K562 (cell line): ENCODE data around the gene WNT11. TPM values are rescaled to one million over a fixed set of nuclear protein-coding genes. Genes with fewer than 3 reads are reported as not detected.

Source experiments
- GTF2F1 ChIP-seq: IDR thresholded peaks from 2 replicates; pipeline ENCODE4 v1.6.1; 2011; ENCODE audit warnings: low read depth, low read length, improper control_type of control experiment
- HDGF ChIP-seq: fragments of 450-650 bp; IDR thresholded peaks from 2 replicates; pipeline ENCODE4 v1.6.1; 2016
- HNRNPLL ChIP-seq: fragments of 200-400 bp; formaldehyde crosslinking; IDR thresholded peaks from 2 replicates; pipeline ENCODE4 v1.6.1; 2017; ENCODE audit warnings: low read length, low read depth, mild to moderate bottlenecking; ENCODE audit not compliant: poor library complexity, severe bottlenecking
- ILF3 ChIP-seq: fragments of 450-650 bp; IDR thresholded peaks from 2 replicates; pipeline ENCODE4 v1.6.1; 2018; ENCODE audit warnings: antibody characterized with exemption, mild to moderate bottlenecking, moderate library complexity, borderline replicate concordance
- MECOM ChIP-seq: fragments of 250-450 bp; sonication (Bioruptor Pico); IDR thresholded peaks from 2 replicates; pipeline ENCODE4 v1.8.0; 2022; ENCODE audit warnings: inconsistent platforms
- POLR2B ChIP-seq: fragments of 450-650 bp; IDR thresholded peaks from 2 replicates; pipeline ENCODE4 v1.6.1; 2018; ENCODE audit warnings: low read depth; ENCODE audit not compliant: partially characterized antibody
- PYGO2 ChIP-seq: fragments of 450-650 bp; IDR thresholded peaks from 2 replicates; pipeline ENCODE4 v1.6.1; 2016; ENCODE audit warnings: mild to moderate bottlenecking, missing genetic modification characterization, moderate library complexity, missing compliant biosample characterization
- SAFB ChIP-seq: fragments of 200-400 bp; formaldehyde crosslinking; IDR thresholded peaks from 2 replicates; pipeline ENCODE4 v1.6.1; 2017; ENCODE audit warnings: low read depth, low read length, borderline replicate concordance
- SLC30A9 ChIP-seq: fragments of 250-450 bp; sonication (Bioruptor Pico); IDR thresholded peaks from 2 replicates; pipeline ENCODE4 v1.8.0; 2022; ENCODE audit warnings: mild to moderate bottlenecking, moderate library complexity
- SNRNP70 ChIP-seq: fragments of 200-400 bp; formaldehyde crosslinking; optimal IDR thresholded peaks from 2 replicates; pipeline ENCODE3; 2017; ENCODE audit warnings: low read depth, low read length
- TAF15 ChIP-seq: fragments of 200-400 bp; formaldehyde crosslinking; IDR thresholded peaks from 2 replicates; pipeline ENCODE4 v1.6.1; 2017; ENCODE audit warnings: mild to moderate bottlenecking, low read depth, low read length, moderate library complexity
- YY1 ChIP-seq, 3 experiments: IDR thresholded peaks; 2 replicates each; pipeline ENCODE4 v1.6.1; 2011; ENCODE audit warnings: low read length in 2 of 3, mild to moderate bottlenecking in 2 of 3, moderate library complexity in 2 of 3, borderline replicate concordance in 1 of 3, control low read depth in 1 of 3, low read depth in 1 of 3; ENCODE audit not compliant: insufficient read depth in 3 of 3, insufficient replicate concordance in 2 of 3, control insufficient read depth in 1 of 3, insufficient read length in 1 of 3; ENCODE audit errors: extremely low read depth in 1 of 3
- ZNF551 ChIP-seq: fragments of 250-450 bp; sonication (Bioruptor Pico); IDR thresholded peaks from 2 replicates; pipeline ENCODE4 v1.5.0; 2021; ENCODE audit warnings: mild to moderate bottlenecking, moderate library complexity
- ZNF780A ChIP-seq: fragments of 250-450 bp; sonication (Bioruptor Pico); IDR thresholded peaks from 2 replicates; pipeline ENCODE4 v1.5.0; 2021; ENCODE audit warnings: mild to moderate bottlenecking
- polyA plus RNA-seq, 8 experiments: library from polyadenylated mRNA; depleted of rRNA in 4 of 8; stranded (reverse) in 5 of 8; unstranded in 3 of 8; fragments of >200 nt; fragmentation: Nextera tagmentation in 2 of 8; fragmentation: Illumina TruSeq in 1 of 8; extraction: Ambion mirVana in 2 of 8; extraction: Trizol in 1 of 8; gene quantifications; 2 replicates each; pipeline versions ENCODE4 v1.2.1 to v1.2.3, GENCODE V29; 2011 to 2014; ENCODE audit warnings: inconsistent platforms in 1 of 8, missing spikeins in 1 of 8
- total RNA-seq, 7 experiments: library from RNA; depleted of rRNA in 6 of 7; stranded (reverse); fragments of >200 nt in 6 of 7; fragmentation: Illumina TruSeq in 2 of 7; extraction: Trizol in 2 of 7; gene quantifications; 2 replicates each; pipeline versions ENCODE4 v1.2.1 to v1.2.3, GENCODE V29; 2011 to 2021; ENCODE audit warnings: low replicate concordance in 1 of 7
- TF ChIP-seq, protein P1 (sequence below): fragments of 250-450 bp; sonication (Bioruptor Pico); IDR thresholded peaks from 2 replicates; pipeline ENCODE4 v1.8.0; 2022; ENCODE audit warnings: moderate library complexity, mild to moderate bottlenecking, inconsistent platforms
- TF ChIP-seq, protein P2 (sequence below): fragments of 450-650 bp; formaldehyde crosslinking; IDR thresholded peaks from 2 replicates; pipeline ENCODE4 v1.4.0; 2020; ENCODE audit warnings: mild to moderate bottlenecking, moderate library complexity
- TF ChIP-seq, protein P3 (sequence below): fragments of 250-450 bp; sonication (Bioruptor Pico); IDR thresholded peaks from 2 replicates; pipeline ENCODE4 v1.5.0; 2021; ENCODE audit warnings: mild to moderate bottlenecking, borderline replicate concordance
- TF ChIP-seq, protein P4 (sequence below), 3 experiments: fragments of 200-800 bp in 1 of 3; fragments of 250-450 bp in 1 of 3; fragments of 450-650 bp in 1 of 3; sonication (Bioruptor Pico) in 1 of 3; sonication (Bioruptor generic) in 1 of 3; formaldehyde crosslinking in 1 of 3; IDR thresholded peaks; 2 replicates each; pipeline versions ENCODE4 v1.6.1 to v1.8.0; 2016 to 2022; ENCODE audit warnings: mild to moderate bottlenecking in 2 of 3, missing genetic modification characterization in 2 of 3, missing compliant biosample characterization in 1 of 3, moderate library complexity in 1 of 3

Gene WNT11
- total and polyA plus RNA-seq, 9 of the 15 experiments (the other 6 are each of a cell fraction or from before 2014, with no cell fraction given): 0.03 to 0.20 (median 0.09) TPM; not detected in 4

DNA sequence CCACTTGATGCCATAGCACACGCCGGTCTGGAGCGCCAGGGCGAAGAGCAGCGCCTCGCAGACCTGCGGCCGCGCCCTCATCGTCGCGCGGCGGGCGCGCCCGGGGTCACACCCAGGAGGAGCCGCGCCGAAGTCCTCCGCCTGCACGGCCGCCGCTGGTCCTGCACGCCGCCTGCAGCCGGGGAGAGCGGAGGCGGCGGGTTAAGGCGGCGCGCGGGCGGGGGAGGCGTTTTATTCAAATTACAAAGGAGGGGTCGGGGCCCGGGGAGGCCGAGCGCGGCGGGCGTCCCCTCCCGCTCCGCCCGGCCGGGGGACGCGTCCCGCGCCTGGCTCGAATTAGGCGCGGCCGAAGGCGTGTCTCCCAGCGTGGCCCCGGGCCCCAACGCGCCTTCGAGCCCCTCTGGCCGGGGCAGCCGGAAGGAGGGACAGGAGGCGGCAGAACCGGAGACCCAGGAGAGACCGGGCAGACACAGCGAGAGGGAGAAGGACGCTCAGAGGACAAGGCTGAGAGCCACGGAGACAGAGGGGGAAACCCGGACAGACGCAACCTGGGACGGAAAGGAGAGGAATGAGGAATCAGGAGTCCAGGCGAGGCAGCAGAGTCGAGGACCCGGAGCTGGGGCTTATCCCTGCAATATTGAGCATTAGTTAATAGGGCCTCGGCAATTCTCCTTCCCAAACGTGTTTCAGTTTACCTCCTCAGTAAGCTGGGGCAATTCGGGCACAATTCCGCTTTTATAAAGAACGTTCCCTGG, at the start of gene WNT11 (continued):
- TF ChIP-seq ZNF551 (CRISPR knock-in tag): no peak
- TF ChIP-seq, protein P1, sequence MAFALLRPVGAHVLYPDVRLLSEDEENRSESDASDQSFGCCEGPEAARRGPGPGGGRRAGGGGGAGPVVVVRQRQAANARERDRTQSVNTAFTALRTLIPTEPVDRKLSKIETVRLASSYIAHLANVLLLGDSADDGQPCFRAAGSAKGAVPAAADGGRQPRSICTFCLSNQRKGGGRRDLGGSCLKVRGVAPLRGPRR (CRISPR knock-in tag): no peak
- TF ChIP-seq POLR2B: no peak
- no peak for TF ChIP-seq GTF2F1
- no peak for TF ChIP-seq ILF3
- no peak for TF ChIP-seq SLC30A9 (CRISPR knock-in tag)
- TF ChIP-seq, protein P2, sequence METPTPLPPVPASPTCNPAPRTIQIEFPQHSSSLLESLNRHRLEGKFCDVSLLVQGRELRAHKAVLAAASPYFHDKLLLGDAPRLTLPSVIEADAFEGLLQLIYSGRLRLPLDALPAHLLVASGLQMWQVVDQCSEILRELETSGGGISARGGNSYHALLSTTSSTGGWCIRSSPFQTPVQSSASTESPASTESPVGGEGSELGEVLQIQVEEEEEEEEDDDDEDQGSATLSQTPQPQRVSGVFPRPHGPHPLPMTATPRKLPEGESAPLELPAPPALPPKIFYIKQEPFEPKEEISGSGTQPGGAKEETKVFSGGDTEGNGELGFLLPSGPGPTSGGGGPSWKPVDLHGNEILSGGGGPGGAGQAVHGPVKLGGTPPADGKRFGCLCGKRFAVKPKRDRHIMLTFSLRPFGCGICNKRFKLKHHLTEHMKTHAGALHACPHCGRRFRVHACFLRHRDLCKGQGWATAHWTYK: no peak
- no peak for TF ChIP-seq ZNF780A (CRISPR knock-in tag)
- TF ChIP-seq, protein P3, sequence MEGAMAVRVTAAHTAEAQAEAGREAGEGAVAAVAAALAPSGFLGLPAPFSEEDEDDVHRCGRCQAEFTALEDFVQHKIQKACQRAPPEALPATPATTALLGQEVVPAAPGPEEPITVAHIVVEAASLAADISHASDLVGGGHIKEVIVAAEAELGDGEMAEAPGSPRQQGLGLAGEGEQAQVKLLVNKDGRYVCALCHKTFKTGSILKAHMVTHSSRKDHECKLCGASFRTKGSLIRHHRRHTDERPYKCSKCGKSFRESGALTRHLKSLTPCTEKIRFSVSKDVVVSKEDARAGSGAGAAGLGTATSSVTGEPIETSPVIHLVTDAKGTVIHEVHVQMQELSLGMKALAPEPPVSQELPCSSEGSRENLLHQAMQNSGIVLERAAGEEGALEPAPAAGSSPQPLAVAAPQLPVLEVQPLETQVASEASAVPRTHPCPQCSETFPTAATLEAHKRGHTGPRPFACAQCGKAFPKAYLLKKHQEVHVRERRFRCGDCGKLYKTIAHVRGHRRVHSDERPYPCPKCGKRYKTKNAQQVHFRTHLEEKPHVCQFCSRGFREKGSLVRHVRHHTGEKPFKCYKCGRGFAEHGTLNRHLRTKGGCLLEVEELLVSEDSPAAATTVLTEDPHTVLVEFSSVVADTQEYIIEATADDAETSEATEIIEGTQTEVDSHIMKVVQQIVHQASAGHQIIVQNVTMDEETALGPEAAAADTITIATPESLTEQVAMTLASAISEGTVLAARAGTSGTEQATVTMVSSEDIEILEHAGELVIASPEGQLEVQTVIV: no peak
- no peak for TF ChIP-seq SAFB
- TF ChIP-seq SNRNP70: no peak
- no peak for TF ChIP-seq MECOM (CRISPR knock-in tag)
- TF ChIP-seq YY1 (IDR thresholded peaks at IDR 0.05; ENCODE audit: borderline replicate concordance in 1 of 3, control insufficient read depth in 1 of 3, extremely low read depth in 1 of 3, insufficient read depth in 3 of 3, insufficient read length in 1 of 3, insufficient replicate concordance in 2 of 3, low read depth in 1 of 3, low read length in 2 of 3): no peak
- TF ChIP-seq PYGO2: no peak
- no peak for TF ChIP-seq TAF15
- no peak for TF ChIP-seq HDGF
- no peak for TF ChIP-seq HNRNPLL
- TF ChIP-seq, protein P4, sequence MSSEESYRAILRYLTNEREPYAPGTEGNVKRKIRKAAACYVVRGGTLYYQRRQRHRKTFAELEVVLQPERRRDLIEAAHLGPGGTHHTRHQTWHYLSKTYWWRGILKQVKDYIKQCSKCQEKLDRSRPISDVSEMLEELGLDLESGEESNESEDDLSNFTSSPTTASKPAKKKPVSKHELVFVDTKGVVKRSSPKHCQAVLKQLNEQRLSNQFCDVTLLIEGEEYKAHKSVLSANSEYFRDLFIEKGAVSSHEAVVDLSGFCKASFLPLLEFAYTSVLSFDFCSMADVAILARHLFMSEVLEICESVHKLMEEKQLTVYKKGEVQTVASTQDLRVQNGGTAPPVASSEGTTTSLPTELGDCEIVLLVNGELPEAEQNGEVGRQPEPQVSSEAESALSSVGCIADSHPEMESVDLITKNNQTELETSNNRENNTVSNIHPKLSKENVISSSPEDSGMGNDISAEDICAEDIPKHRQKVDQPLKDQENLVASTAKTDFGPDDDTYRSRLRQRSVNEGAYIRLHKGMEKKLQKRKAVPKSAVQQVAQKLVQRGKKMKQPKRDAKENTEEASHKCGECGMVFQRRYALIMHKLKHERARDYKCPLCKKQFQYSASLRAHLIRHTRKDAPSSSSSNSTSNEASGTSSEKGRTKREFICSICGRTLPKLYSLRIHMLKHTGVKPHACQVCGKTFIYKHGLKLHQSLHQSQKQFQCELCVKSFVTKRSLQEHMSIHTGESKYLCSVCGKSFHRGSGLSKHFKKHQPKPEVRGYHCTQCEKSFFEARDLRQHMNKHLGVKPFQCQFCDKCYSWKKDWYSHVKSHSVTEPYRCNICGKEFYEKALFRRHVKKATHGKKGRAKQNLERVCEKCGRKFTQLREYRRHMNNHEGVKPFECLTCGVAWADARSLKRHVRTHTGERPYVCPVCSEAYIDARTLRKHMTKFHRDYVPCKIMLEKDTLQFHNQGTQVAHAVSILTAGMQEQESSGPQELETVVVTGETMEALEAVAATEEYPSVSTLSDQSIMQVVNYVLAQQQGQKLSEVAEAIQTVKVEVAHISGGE (CRISPR knock-in tag; IDR thresholded peaks at IDR 0.05): no peak
